Cardiac muscle cell (in vitro differentiated cells and primary cell): Measurements from ENCODE around the gene ADGRD2. TPM values are rescaled to one million over a fixed set of nuclear protein-coding genes. Genes with fewer than 3 reads are reported as not detected.

Experiments
- DNase-seq, 2 donors: peaks; one replicate each; pipeline versions ENCODE4 v3.0.0 to v3.0.0-alpha.2; 2010 to 2017; ENCODE audit warnings: low read depth in 1 of 2, low spot score in 1 of 2
- H3K27ac ChIP-seq: fragments of 200-600 bp; sonication (generic); 2 replicates; pipeline ENCODE4 v1.5.1; 2016
- H3K27me3 ChIP-seq: fragments of 200-600 bp; sonication (generic); 2 replicates; pipeline ENCODE4 v1.6.0; 2016; ENCODE audit warnings: control low read depth
- H3K36me3 ChIP-seq: fragments of 200-600 bp; sonication (generic); 2 replicates; pipeline ENCODE4 v1.5.1; 2016; ENCODE audit warnings: control low read depth
- H3K4me1 ChIP-seq: fragments of 200-600 bp; sonication (generic); 2 replicates; pipeline ENCODE4 v1.8.1; 2017; ENCODE audit warnings: low read depth, mild to moderate bottlenecking, mixed run types
- H3K4me3 ChIP-seq: fragments of 200-600 bp; sonication (generic); 2 replicates; pipeline ENCODE4 v1.5.1; 2016; ENCODE audit warnings: mild to moderate bottlenecking
- H3K9me3 ChIP-seq: fragments of 200-600 bp; sonication (generic); 2 replicates; pipeline ENCODE4 v1.5.1; 2017; ENCODE audit warnings: low read depth, mild to moderate bottlenecking, control low read depth
- CTCF ChIP-seq: IDR thresholded peaks from 2 replicates; pipeline ENCODE4 v1.5.1; 2012; ENCODE audit warnings: low read depth, mild to moderate bottlenecking, low read length
- polyA plus RNA-seq: library from polyadenylated mRNA; unstranded; fragments of >200 nt; fragmentation: Nextera tagmentation; extraction: Ambion mirVana; gene quantifications from 2 replicates; pipeline ENCODE4 v1.2.1, GENCODE V29; 2016
- total RNA-seq: library from RNA; depleted of rRNA; stranded (reverse); fragments of >200 nt; gene quantifications from 2 replicates; pipeline ENCODE4 v1.2.3, GENCODE V29; 2016

Gene ADGRD2
- total and polyA plus RNA-seq, 2 experiments from 2014 or later, result not detected

- H3K36me3 ChIP-seq, result no peaks in the 10 kb centered on the region
- no peaks in the 10 kb centered on the region for H3K9me3 ChIP-seq
- no peaks in the 10 kb centered on the region for H3K27me3 ChIP-seq
- no peak for TF ChIP-seq CTCF
- no peak overlapping the region for H3K4me3 ChIP-seq
- H3K4me1 ChIP-seq, result no peaks in the 10 kb centered on the region
- no peak for DNase-seq
- H3K27ac ChIP-seq, result no peak overlapping the region
Measured at GRCh38 chr9:124468061-124468740, 17.9 kb downstream of the ADGRD2 start.

DNA sequence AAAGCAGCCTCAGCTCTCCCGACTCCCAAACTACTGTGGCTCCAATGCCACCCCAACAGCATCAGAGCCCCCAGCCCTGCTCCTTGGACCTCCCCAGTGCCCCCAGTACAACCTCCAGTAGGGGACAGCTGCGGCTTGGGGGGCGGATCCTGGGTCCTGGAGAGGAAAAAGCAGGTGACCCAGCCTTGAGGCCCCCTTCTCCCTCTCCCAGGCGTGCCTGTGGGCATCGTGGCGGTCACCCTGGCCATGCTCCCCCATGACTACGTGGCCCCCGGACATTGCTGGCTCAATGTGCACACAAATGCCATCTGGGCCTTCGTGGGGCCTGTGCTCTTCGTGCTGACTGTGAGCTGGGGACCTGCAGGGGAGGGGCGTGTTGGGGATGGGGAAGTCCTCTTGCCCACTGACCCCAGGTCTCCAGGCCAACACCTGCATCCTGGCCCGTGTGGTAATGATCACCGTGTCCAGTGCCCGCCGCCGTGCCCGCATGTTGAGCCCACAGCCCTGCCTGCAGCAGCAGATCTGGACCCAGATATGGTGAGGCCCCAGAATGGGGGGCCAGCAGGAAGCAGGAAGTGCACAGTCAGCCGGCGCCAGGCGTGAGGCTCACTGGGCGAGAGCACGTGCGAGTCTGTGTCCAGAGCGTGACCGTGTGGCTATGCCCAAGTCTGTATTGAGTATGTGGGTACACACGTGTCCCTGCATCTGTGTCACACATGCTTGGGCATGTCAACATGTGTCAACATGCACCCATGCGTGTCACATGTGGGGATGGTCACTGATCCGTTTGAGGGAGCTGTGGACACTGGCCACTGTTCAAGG, 19.0 kb downstream of the ADGRD2 start:
- DNase-seq, result no peak

DNA sequence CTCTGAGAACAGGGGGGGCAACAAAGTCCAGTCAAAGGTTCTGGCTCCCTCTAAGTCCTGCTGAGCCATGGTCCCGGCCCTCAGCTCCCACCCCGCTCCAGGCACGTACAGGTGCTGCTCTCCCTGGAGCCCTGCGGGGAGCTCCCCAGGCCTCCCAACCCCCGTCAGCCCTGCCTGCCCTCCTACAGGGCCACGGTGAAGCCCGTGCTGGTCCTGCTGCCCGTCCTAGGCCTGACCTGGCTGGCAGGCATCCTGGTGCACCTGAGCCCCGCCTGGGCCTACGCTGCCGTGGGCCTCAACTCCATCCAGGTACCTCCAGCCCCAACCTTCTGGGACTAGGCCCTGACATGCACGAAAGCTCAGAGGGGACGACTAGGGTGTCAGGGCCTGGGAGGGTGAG, 20.1 kb downstream of the ADGRD2 start:
- no peaks in the 10 kb centered on the region for H3K36me3 ChIP-seq
- H3K27ac ChIP-seq, result no peak overlapping the region
- H3K4me1 ChIP-seq, result no peaks in the 10 kb centered on the region
- no peaks in the 10 kb centered on the region for H3K27me3 ChIP-seq
- DNase-seq, result no peak
- TF ChIP-seq CTCF, result no peak
- H3K4me3 ChIP-seq, result no peak overlapping the region
- H3K9me3 ChIP-seq, result no peaks in the 10 kb centered on the region

More for the DNA sequence above, 19.0 kb downstream of the ADGRD2 start:
- H3K36me3 ChIP-seq, result no peaks in the 10 kb centered on the region
- H3K27ac ChIP-seq, result no peak overlapping the region
- no peak for TF ChIP-seq CTCF
- no peaks in the 10 kb centered on the region for H3K9me3 ChIP-seq
- H3K4me1 ChIP-seq, result no peaks in the 10 kb centered on the region
- no peak overlapping the region for H3K4me3 ChIP-seq
- no peaks in the 10 kb centered on the region for H3K27me3 ChIP-seq

GRCh38 chr9:124470726-124471125, 20.5 kb downstream of the ADGRD2 start:
- no peaks in the 10 kb centered on the region for H3K9me3 ChIP-seq
- H3K4me3 ChIP-seq, result no peak overlapping the region
- no peaks in the 10 kb centered on the region for H3K27me3 ChIP-seq
- H3K27ac ChIP-seq, result no peak overlapping the region
- no peaks in the 10 kb centered on the region for H3K4me1 ChIP-seq
- H3K36me3 ChIP-seq, result no peaks in the 10 kb centered on the region
- no peak for TF ChIP-seq CTCF
- no peak for DNase-seq

DNA sequence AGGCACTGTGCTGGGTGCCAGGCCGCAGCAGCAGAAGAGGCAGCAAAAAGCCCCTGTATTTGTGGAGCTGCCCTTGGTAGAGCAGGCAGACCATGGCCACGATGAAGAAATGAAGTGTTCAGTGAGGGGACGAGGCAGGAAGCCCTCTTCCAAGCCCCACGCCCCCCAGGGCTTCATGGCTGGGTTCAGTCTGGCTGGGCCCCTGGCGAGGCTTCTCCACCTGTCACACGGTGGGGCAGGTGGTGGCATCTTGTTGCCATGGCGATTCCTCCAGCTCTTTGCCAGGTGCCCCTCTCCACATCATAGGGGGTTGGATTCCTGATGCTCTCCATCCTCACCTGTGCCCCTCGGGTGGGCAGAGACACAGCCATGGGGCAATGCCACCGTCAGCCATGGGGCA, 21.5 kb downstream of the ADGRD2 start:
- Histone ChIP-seq H3K9me3 (no peaks in the 10 kb centered on the region), H3K4me1 (no peaks in the 10 kb centered on the region), H3K4me3 (no peak overlapping the region), H3K36me3 (no peaks in the 10 kb centered on the region), H3K27me3 (no peaks in the 10 kb centered on the region), H3K27ac (no peak overlapping the region)
- no peak for DNase-seq
- TF ChIP-seq CTCF, result no peak
